ENCODE results near the gene FLT3.

- TF ChIP-seq, protein P1, sequence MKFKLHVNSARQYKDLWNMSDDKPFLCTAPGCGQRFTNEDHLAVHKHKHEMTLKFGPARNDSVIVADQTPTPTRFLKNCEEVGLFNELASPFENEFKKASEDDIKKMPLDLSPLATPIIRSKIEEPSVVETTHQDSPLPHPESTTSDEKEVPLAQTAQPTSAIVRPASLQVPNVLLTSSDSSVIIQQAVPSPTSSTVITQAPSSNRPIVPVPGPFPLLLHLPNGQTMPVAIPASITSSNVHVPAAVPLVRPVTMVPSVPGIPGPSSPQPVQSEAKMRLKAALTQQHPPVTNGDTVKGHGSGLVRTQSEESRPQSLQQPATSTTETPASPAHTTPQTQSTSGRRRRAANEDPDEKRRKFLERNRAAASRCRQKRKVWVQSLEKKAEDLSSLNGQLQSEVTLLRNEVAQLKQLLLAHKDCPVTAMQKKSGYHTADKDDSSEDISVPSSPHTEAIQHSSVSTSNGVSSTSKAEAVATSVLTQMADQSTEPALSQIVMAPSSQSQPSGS (IDR thresholded peaks at IDR 0.05; ENCODE audit: low read length) = no peak
- no peak for TF ChIP-seq MEF2A (IDR thresholded peaks at IDR 0.05; ENCODE audit: insufficient read depth, low read depth, low read length)
- no peak for TF ChIP-seq ELK1 (IDR thresholded peaks at IDR 0.05; ENCODE audit: low read depth, low read length)
- no peak for TF ChIP-seq CHD4 (IDR thresholded peaks at IDR 0.05)
- TF ChIP-seq CTCF (IDR thresholded peaks at IDR 0.05 in 2 of 3, conservative IDR thresholded peaks at IDR 0.05 in 1 of 3; ENCODE audit: control insufficient read depth in 2 of 3, extremely low read depth in 1 of 3, insufficient read depth in 1 of 3, low read depth in 3 of 3, low read length in 3 of 3) = no peak
- TF ChIP-seq POU2F2 (IDR thresholded peaks at IDR 0.05; ENCODE audit: borderline replicate concordance, low read depth, low read length) = no peak
- no peak for TF ChIP-seq KAT2A (conservative IDR thresholded peaks at IDR 0.05; ENCODE audit: control insufficient read depth, low read depth, low read length)
- TF ChIP-seq, protein P2, sequence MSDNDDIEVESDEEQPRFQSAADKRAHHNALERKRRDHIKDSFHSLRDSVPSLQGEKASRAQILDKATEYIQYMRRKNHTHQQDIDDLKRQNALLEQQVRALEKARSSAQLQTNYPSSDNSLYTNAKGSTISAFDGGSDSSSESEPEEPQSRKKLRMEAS (IDR thresholded peaks at IDR 0.05; ENCODE audit: low read depth, low read length) = no peak
- TF ChIP-seq SRF (IDR thresholded peaks at IDR 0.05; ENCODE audit: low read depth in 2 of 2, low read length in 2 of 2) = no peak
Measured at GRCh38 chr13:27972478-27972820, 127.9 kb downstream of the FLT3 start.
